Caco-2 (cell line): Measurements from ENCODE around the gene SCN3B. TPM values are rescaled to one million over a fixed set of nuclear protein-coding genes. Genes with fewer than 3 reads are reported as not detected.

Experiments used
- BruUV-seq: library from RNA; stranded (reverse); fragments of 400-500 nt; replicated peaks from 2 replicates; lab custom pipeline; 2021; lab: Mats Ljungman, UMichigan
- CTCF ChIA-PET: fragments of 300-600 bp; sonication (Branson Sonifier 250); formaldehyde crosslinking; loops from one replicate; lab custom pipeline; 2022; ENCODE audit warnings: antibody characterized with exemption; lab: Charles Lee
- POLR2A ChIA-PET: fragments of 300-600 bp; sonication (Branson Sonifier 250); formaldehyde crosslinking; loops from one replicate; lab custom pipeline; 2022; ENCODE audit warnings: antibody characterized with exemption; lab: Charles Lee
- DNase-seq, 2 experiments: peaks; one replicate each; pipeline versions ENCODE4 v3.0.0 to v3.0.0-alpha.2; 2020 to 2022
- H3K27me3 ChIP-seq: replicated peaks from 2 replicates; pipeline ENCODE4 v1.6.0; 2011; ENCODE audit warnings: low read length; ENCODE audit not compliant: control insufficient read depth, insufficient read depth
- H3K36me3 ChIP-seq: 2 replicates; pipeline ENCODE4 v1.5.1; 2011; ENCODE audit warnings: low read length; ENCODE audit not compliant: control insufficient read depth, insufficient read depth
- H3K4me1 ChIP-seq: fragments of 250-450 bp; sonication (Bioruptor Pico); 2 replicates; pipeline ENCODE4 v1.5.1; 2020; ENCODE audit warnings: mild to moderate bottlenecking
- H3K4me3 ChIP-seq: 2 replicates; pipeline ENCODE4 v1.5.1; 2011; ENCODE audit warnings: low read depth, mild to moderate bottlenecking, control low read depth, low read length
- H3K9me3 ChIP-seq: fragments of 250-450 bp; sonication (Bioruptor Pico); 2 replicates; pipeline ENCODE4 v1.5.1; 2020; ENCODE audit warnings: mild to moderate bottlenecking, moderate library complexity
- H3K27ac Mint-ChIP-seq: one replicate; pipeline ENCODE4 v1.8.0; 2022; ENCODE audit warnings: mixed read lengths; ENCODE audit not compliant: unreplicated experiment
- H3K27me3 Mint-ChIP-seq: one replicate; pipeline ENCODE4 v1.8.0; 2022; ENCODE audit warnings: mixed read lengths; ENCODE audit not compliant: insufficient read depth, unreplicated experiment
- H3K36me3 Mint-ChIP-seq: one replicate; pipeline ENCODE4 v1.8.0; 2022; ENCODE audit warnings: mild to moderate bottlenecking, mixed read lengths; ENCODE audit not compliant: insufficient read depth, unreplicated experiment
- H3K4me1 Mint-ChIP-seq: one replicate; pipeline ENCODE4 v1.8.0; 2022; ENCODE audit warnings: low read depth, mixed read lengths; ENCODE audit not compliant: unreplicated experiment
- H3K4me3 Mint-ChIP-seq: one replicate; pipeline ENCODE4 v1.8.0; 2022; ENCODE audit warnings: mild to moderate bottlenecking, moderate library complexity, mixed read lengths; ENCODE audit not compliant: unreplicated experiment
- H3K9me3 Mint-ChIP-seq: one replicate; pipeline ENCODE4 v1.8.0; 2022; ENCODE audit warnings: mixed read lengths; ENCODE audit not compliant: unreplicated experiment
- intact Hi-C: fragments of 100-400 bp; cut with micrococcal nuclease; formaldehyde crosslinking; loops from one replicate; pipeline ENCODE4 v1.10.0; 2022; ENCODE audit not compliant: unreplicated experiment
- total RNA-seq: library from RNA; stranded (reverse); gene quantifications from 2 replicates; pipeline ENCODE4 v1.2.3, GENCODE V29; 2022
- TF ChIP-seq, protein P1 (sequence below), 2 experiments: fragments of 200-600 bp in 1 of 2; IDR thresholded peaks; 1 replicate in 1 of 2; 2 replicates in 1 of 2; pipeline versions ENCODE4 v1.5.1 to v1.8.0; 2011 to 2022; ENCODE audit warnings: antibody characterized with exemption in 1 of 2, control low read depth in 1 of 2, inconsistent platforms in 1 of 2, low read depth in 1 of 2, low read length in 1 of 2, mild to moderate bottlenecking in 1 of 2, moderate library complexity in 1 of 2; ENCODE audit not compliant: insufficient read depth in 1 of 2, severe bottlenecking in 1 of 2, unreplicated experiment in 1 of 2

Gene SCN3B
- total RNA-seq, 1 experiment from 2014 or later = 0.82 TPM

DNA sequence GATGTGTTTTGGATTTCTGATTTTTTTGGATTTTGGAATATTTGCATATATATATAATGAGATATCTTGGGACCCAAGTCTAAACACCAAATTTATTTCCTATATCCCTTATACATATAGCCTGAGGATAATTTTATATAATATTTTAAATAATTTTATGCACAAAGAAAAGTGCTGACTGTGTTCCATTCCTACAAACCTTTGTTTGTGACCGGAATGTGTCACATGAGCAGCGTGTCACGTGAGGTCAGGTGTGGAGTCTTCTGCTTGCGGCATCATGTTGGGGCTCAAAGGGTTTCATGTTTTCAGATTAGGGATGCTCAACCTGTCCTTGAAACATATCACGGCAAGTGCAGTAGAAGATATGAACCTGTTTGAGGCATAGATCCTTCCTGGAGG lies 65.6 kb downstream of the SCN3B start:
- POLR2A ChIA-PET = no interaction called here
- intact Hi-C loops = loop anchor here (10.0 kb wide), 1 partner anchor 226 kb away; no protein-coding TSS in a partner anchor
- Histone ChIP-seq H3K27me3 (no peaks in the 10 kb centered on the region), H3K9me3 (no peaks in the 10 kb centered on the region), H3K4me1 (peaks cover 48% of the 10 kb centered on the region), H3K4me3 (no peak overlapping the region), H3K36me3 (no peaks in the 10 kb centered on the region)
- H3K27ac Mint-ChIP-seq = peak overlapping the region; percentile 85
- H3K36me3 Mint-ChIP-seq = no peaks in the 10 kb centered on the region
- BruUV-seq = no TSS peak
- no peak for DNase-seq
- TF ChIP-seq, protein P1, sequence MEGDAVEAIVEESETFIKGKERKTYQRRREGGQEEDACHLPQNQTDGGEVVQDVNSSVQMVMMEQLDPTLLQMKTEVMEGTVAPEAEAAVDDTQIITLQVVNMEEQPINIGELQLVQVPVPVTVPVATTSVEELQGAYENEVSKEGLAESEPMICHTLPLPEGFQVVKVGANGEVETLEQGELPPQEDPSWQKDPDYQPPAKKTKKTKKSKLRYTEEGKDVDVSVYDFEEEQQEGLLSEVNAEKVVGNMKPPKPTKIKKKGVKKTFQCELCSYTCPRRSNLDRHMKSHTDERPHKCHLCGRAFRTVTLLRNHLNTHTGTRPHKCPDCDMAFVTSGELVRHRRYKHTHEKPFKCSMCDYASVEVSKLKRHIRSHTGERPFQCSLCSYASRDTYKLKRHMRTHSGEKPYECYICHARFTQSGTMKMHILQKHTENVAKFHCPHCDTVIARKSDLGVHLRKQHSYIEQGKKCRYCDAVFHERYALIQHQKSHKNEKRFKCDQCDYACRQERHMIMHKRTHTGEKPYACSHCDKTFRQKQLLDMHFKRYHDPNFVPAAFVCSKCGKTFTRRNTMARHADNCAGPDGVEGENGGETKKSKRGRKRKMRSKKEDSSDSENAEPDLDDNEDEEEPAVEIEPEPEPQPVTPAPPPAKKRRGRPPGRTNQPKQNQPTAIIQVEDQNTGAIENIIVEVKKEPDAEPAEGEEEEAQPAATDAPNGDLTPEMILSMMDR (IDR thresholded peaks at IDR 0.05; ENCODE audit: insufficient read depth in 1 of 2, low read depth in 1 of 2, low read length in 1 of 2, severe bottlenecking in 1 of 2, unreplicated experiment in 1 of 2) = no peak
- CTCF ChIA-PET = no interaction called here
- peaks cover 2% of the 10 kb centered on the region for H3K27me3 Mint-ChIP-seq
- no peak overlapping the region for H3K4me3 Mint-ChIP-seq
- H3K4me1 Mint-ChIP-seq = peaks cover 30% of the 10 kb centered on the region
- H3K9me3 Mint-ChIP-seq = no peaks in the 10 kb centered on the region

- TF ChIP-seq, protein P1 (IDR thresholded peaks at IDR 0.05; ENCODE audit: insufficient read depth in 1 of 2, low read depth in 1 of 2, low read length in 1 of 2, severe bottlenecking in 1 of 2, unreplicated experiment in 1 of 2) = no peak
- Mint-ChIP-seq H3K27me3 (peaks cover 2% of the 10 kb centered on the region), H3K4me1 (peaks cover 30% of the 10 kb centered on the region), H3K36me3 (no peaks in the 10 kb centered on the region), H3K4me3 (peak overlapping the region; percentile 18), H3K27ac (peak overlapping the region; percentile 85), H3K9me3 (no peaks in the 10 kb centered on the region)
- no peaks in the 10 kb centered on the region for H3K27me3 ChIP-seq
- H3K36me3 ChIP-seq = no peaks in the 10 kb centered on the region
- ChIA-PET CTCF (interaction anchor here (0.9 kb wide), 1 partner anchor 11 kb away, joined by 5 read pairs; no protein-coding TSS in a partner anchor), POLR2A (no interaction called here)
- intact Hi-C loops = loop anchor here (10.0 kb wide), 1 partner anchor 227 kb away; no protein-coding TSS in a partner anchor
- 0 out of 2 replicates have a peak overlapping the region, but pooled peaks have one; percentile 1 for H3K4me3 ChIP-seq
- no peaks in the 10 kb centered on the region for H3K9me3 ChIP-seq
- DNase-seq = peak; percentile 82 to 92
- TSS peak; percentile 94 for BruUV-seq
- H3K4me1 ChIP-seq = peaks cover 48% of the 10 kb centered on the region
Measured at GRCh38 chr11:123588117-123588863, 66.1 kb downstream of the SCN3B start.

GRCh38 chr11:123587559-123587958 lies 66.9 kb downstream of the SCN3B start:
- Histone ChIP-seq H3K9me3 (no peaks in the 10 kb centered on the region), H3K4me1 (peaks cover 48% of the 10 kb centered on the region), H3K27me3 (no peaks in the 10 kb centered on the region), H3K36me3 (no peaks in the 10 kb centered on the region), H3K4me3 (no peak overlapping the region)
- no peaks in the 10 kb centered on the region for H3K9me3 Mint-ChIP-seq
- intact Hi-C loops = loop anchor here (10.0 kb wide), 1 partner anchor 227 kb away; no protein-coding TSS in a partner anchor
- H3K27me3 Mint-ChIP-seq = peaks cover 2% of the 10 kb centered on the region
- H3K36me3 Mint-ChIP-seq = no peaks in the 10 kb centered on the region
- peak overlapping the region; percentile 18 for H3K4me3 Mint-ChIP-seq
- H3K4me1 Mint-ChIP-seq = peaks cover 30% of the 10 kb centered on the region
- DNase-seq = no peak
- TF ChIP-seq, protein P1 (IDR thresholded peaks at IDR 0.05; ENCODE audit: insufficient read depth in 1 of 2, low read depth in 1 of 2, low read length in 1 of 2, severe bottlenecking in 1 of 2, unreplicated experiment in 1 of 2) = no peak
- TSS peak; percentile 75 for BruUV-seq
- CTCF ChIA-PET = interaction anchor here (0.9 kb wide), 1 partner anchor 11 kb away, joined by 5 read pairs; no protein-coding TSS in a partner anchor
- POLR2A ChIA-PET = no interaction called here
- H3K27ac Mint-ChIP-seq = peak overlapping the region; percentile 85
